ENCODE measurements around the gene GYG1. TPM values are rescaled to one million over a fixed set of nuclear protein-coding genes. Genes with fewer than 3 reads are reported as not detected.
A peak's percentile ranks its signal among the peaks of the same experiment; 100 is the strongest.
"Not testable (repeated sequence)": the region's sequence is repeated elsewhere in the genome, so short reads cannot be mapped to it uniquely, and the experiment has no call there.

GYG1 gene
- polyA plus RNA-seq (2013, experiment 1 of 2; ENCODE audit: insufficient read length): 44.4 TPM
- polyA plus RNA-seq (2013, experiment 2 of 2; ENCODE audit: insufficient read length): 44.9 TPM

- DNase-seq: peak; percentile 84
Observed at GRCh38 chr3:148991219-148992026, at the start of gene GYG1. Gene GYG1, plus strand, starts transcription at chr3:148991540. Its CDS starts 101 bp downstream, at chr3:148991641.

- peak; percentile 94 for DNase-seq
Observed at GRCh38 chr3:148943506-148944205, 47.7 kb upstream of the GYG1 start.

GRCh38 chr3:148945116-148945515, 46.2 kb upstream of the GYG1 start:
- peak; percentile 17 for DNase-seq

GRCh38 chr3:148948913-148949657, 42.3 kb upstream of the GYG1 start:
- no peak for DNase-seq

- peak; percentile 28 for DNase-seq
Observed at GRCh38 chr3:148950806-148951205, 40.5 kb upstream of the GYG1 start.

GRCh38 chr3:148951599-148952361, 39.6 kb upstream of the GYG1 start:
- DNase-seq: no peak

- no peak for DNase-seq
Observed at GRCh38 chr3:148953094-148953493, 38.2 kb upstream of the GYG1 start.

GRCh38 chr3:148954981-148955380, 36.4 kb upstream of the GYG1 start:
- DNase-seq: no peak

GRCh38 chr3:148955544-148956346, 35.6 kb upstream of the GYG1 start:
- peak; percentile 88 for DNase-seq

GRCh38 chr3:148957586-148957985, 33.8 kb upstream of the GYG1 start:
- peak; percentile 9 for DNase-seq

- no peak for DNase-seq
Observed at GRCh38 chr3:148958696-148959095, 32.6 kb upstream of the GYG1 start.

GRCh38 chr3:148962513-148962912, 28.8 kb upstream of the GYG1 start:
- DNase-seq: peak; percentile 75

GRCh38 chr3:148964809-148965208, 26.5 kb upstream of the GYG1 start:
- no peak for DNase-seq

GRCh38 chr3:148968321-148968720, 23.0 kb upstream of the GYG1 start:
- DNase-seq: no peak

- no peak for DNase-seq
Observed at GRCh38 chr3:148970271-148970670, 21.1 kb upstream of the GYG1 start.

- DNase-seq: peak; percentile 68
Observed at GRCh38 chr3:148971401-148972163, 19.8 kb upstream of the GYG1 start.

GRCh38 chr3:148974726-148975125, 16.6 kb upstream of the GYG1 start:
- no peak for DNase-seq

- DNase-seq: no peak
Observed at GRCh38 chr3:148975248-148975647, 16.1 kb upstream of the GYG1 start.

- DNase-seq: no peak
Observed at GRCh38 chr3:148975696-148976095, 15.6 kb upstream of the GYG1 start.

GRCh38 chr3:148981273-148981672, 10.1 kb upstream of the GYG1 start:
- DNase-seq: no peak

- not testable (repeated sequence) for DNase-seq
Observed at GRCh38 chr3:148987551-148987950, 3.8 kb upstream of the GYG1 start.

Measured in fibroblast of skin of abdomen (primary cell).